IMR-90 (cell line): Measurements from ENCODE around the gene PEX11A. TPM values are rescaled to one million over a fixed set of nuclear protein-coding genes. Genes with fewer than 3 reads are reported as not detected.

Experiments used
- ATAC-seq: fragments of 200-7000 bp; cut with Tn5 transposase; 2 replicates; pipeline ENCODE4 v1.9.1; 2020; ENCODE audit warnings: low read depth, mild to moderate bottlenecking, moderate library complexity
- BruUV-seq: library from RNA; stranded (reverse); fragments of 400-500 nt; replicated peaks from 2 replicates; lab custom pipeline; 2021; lab: Mats Ljungman, UMichigan
- CTCF ChIA-PET: fragments of 300-600 bp; formaldehyde crosslinking; extraction: SDS; loops from one replicate; lab custom pipeline; 2021; ENCODE audit warnings: antibody characterized with exemption; lab: Yijun Ruan, JAX
- POLR2A ChIA-PET: fragments of 300-600 bp; sonication (Branson Sonifier 250); formaldehyde crosslinking; loops from one replicate; lab custom pipeline; 2022; ENCODE audit warnings: antibody characterized with exemption; ENCODE audit not compliant: unreplicated experiment; lab: Charles Lee
- DNase-seq: peaks from one replicate; pipeline ENCODE4 v3.0.0; 2013
- H2AFZ ChIP-seq: replicated peaks from 2 replicates; pipeline ENCODE3; 2013; ENCODE audit warnings: low read length, mild to moderate bottlenecking; ENCODE audit not compliant: poor library complexity
- H2AK5ac ChIP-seq: 2 replicates; pipeline ENCODE4 v1.6.1; 2013; ENCODE audit warnings: low read depth, low read length, inconsistent platforms
- H2AK9ac ChIP-seq: replicated peaks from 2 replicates; pipeline ENCODE3; 2013; ENCODE audit warnings: mild to moderate bottlenecking, low read depth, low read length, moderate library complexity; ENCODE audit not compliant: poor library complexity
- H2BK120ac ChIP-seq: 2 replicates; pipeline ENCODE4 v1.6.1; 2013; ENCODE audit warnings: low read depth, low read length, inconsistent platforms
- H2BK15ac ChIP-seq: 3 replicates; pipeline ENCODE4 v1.6.1; 2013; ENCODE audit warnings: low read depth, low read length, inconsistent platforms
- H2BK20ac ChIP-seq: 2 replicates; pipeline ENCODE4 v1.6.1; 2013; ENCODE audit warnings: low read depth, mild to moderate bottlenecking, inconsistent platforms, low read length, moderate library complexity
- H2BK5ac ChIP-seq: 2 replicates; pipeline ENCODE4 v1.6.1; 2013; ENCODE audit warnings: mild to moderate bottlenecking, low read depth, low read length, inconsistent platforms; ENCODE audit not compliant: poor library complexity, severe bottlenecking
- H3K14ac ChIP-seq: replicated peaks from 2 replicates; pipeline ENCODE4 v1.6.1; 2013; ENCODE audit warnings: low read depth, low read length, inconsistent platforms
- H3K18ac ChIP-seq: 2 replicates; pipeline ENCODE4 v1.6.1; 2013; ENCODE audit warnings: low read depth, low read length, control low read depth
- H3K23ac ChIP-seq: 2 replicates; pipeline ENCODE4 v1.6.1; 2013; ENCODE audit warnings: low read depth, low read length, inconsistent platforms
- H3K27ac ChIP-seq: 2 replicates; pipeline ENCODE4 v1.5.1; 2013; ENCODE audit warnings: mild to moderate bottlenecking, control low read depth, low read length; ENCODE audit not compliant: insufficient read depth
- H3K27me3 ChIP-seq: 2 replicates; pipeline ENCODE4 v1.6.1; 2013; ENCODE audit warnings: low read length; ENCODE audit not compliant: control insufficient read depth, insufficient read depth
- H3K36me3 ChIP-seq: 2 replicates; pipeline ENCODE4 v1.6.1; 2013; ENCODE audit warnings: low read length, mixed read lengths; ENCODE audit not compliant: control insufficient read depth, insufficient read depth
- H3K4ac ChIP-seq: 2 replicates; pipeline ENCODE4 v1.6.1; 2013; ENCODE audit warnings: low read depth, low read length, inconsistent platforms
- H3K4me1 ChIP-seq: 2 replicates; pipeline ENCODE4 v1.6.1; 2013; ENCODE audit warnings: low read length, mixed read lengths; ENCODE audit not compliant: control insufficient read depth, insufficient read depth
- H3K4me2 ChIP-seq: 2 replicates; pipeline ENCODE4 v1.6.1; 2013; ENCODE audit warnings: low read depth, mild to moderate bottlenecking, control low read depth, low read length, moderate library complexity
- H3K4me3 ChIP-seq: 2 replicates; pipeline ENCODE4 v1.5.1; 2013; ENCODE audit warnings: low read depth, mild to moderate bottlenecking, control low read depth, low read length, moderate library complexity; ENCODE audit not compliant: insufficient read depth
- H3K56ac ChIP-seq: 2 replicates; pipeline ENCODE4 v1.6.1; 2013; ENCODE audit warnings: low read length, inconsistent platforms; ENCODE audit not compliant: insufficient read depth; ENCODE audit errors: extremely low read depth
- H3K79me1 ChIP-seq, 2 experiments: 2 replicates each; pipeline ENCODE4 v1.6.1; 2013; ENCODE audit warnings: low read length in 2 of 2, inconsistent platforms in 1 of 2, low read depth in 1 of 2
- H3K9ac ChIP-seq: 2 replicates; pipeline ENCODE4 v1.6.1; 2013; ENCODE audit warnings: low read depth, low read length, control low read depth
- H3K9me1 ChIP-seq: 2 replicates; pipeline ENCODE4 v1.6.1; 2013; ENCODE audit warnings: low read length, inconsistent platforms; ENCODE audit not compliant: insufficient read depth
- H3K9me3 ChIP-seq: 2 replicates; pipeline ENCODE4 v1.6.1; 2013; ENCODE audit warnings: low read length; ENCODE audit not compliant: control insufficient read depth, insufficient read depth
- H4K20me1 ChIP-seq: 2 replicates; pipeline ENCODE4 v1.6.1; 2013; ENCODE audit warnings: low read length, inconsistent platforms; ENCODE audit not compliant: insufficient read depth
- H4K5ac ChIP-seq: 2 replicates; pipeline ENCODE4 v1.6.1; 2013; ENCODE audit warnings: mild to moderate bottlenecking, low read depth, low read length, control low read depth
- H4K8ac ChIP-seq, 2 experiments: 2 replicates each; pipeline ENCODE4 v1.6.1; 2013; ENCODE audit warnings: low read depth in 2 of 2, low read length in 2 of 2, control low read depth in 1 of 2, inconsistent platforms in 1 of 2
- H4K91ac ChIP-seq: 2 replicates; pipeline ENCODE4 v1.6.1; 2013; ENCODE audit warnings: low read depth, low read length, inconsistent platforms; ENCODE audit not compliant: insufficient read depth
- CTCF ChIP-seq: conservative IDR thresholded peaks from 2 replicates; pipeline ENCODE4 v1.5.1; 2012; ENCODE audit warnings: mild to moderate bottlenecking, low read depth, low read length, improper control_type of control experiment
- FOS ChIP-seq: fragments of 150-350 bp; IDR thresholded peaks from 2 replicates; pipeline ENCODE4 v1.6.1; 2016; ENCODE audit warnings: low read depth, low read length
- MAFK ChIP-seq: IDR thresholded peaks from 2 replicates; pipeline ENCODE4 v1.6.1; 2012; ENCODE audit warnings: low read depth, low read length, improper control_type of control experiment
- MXI1 ChIP-seq: IDR thresholded peaks from 2 replicates; pipeline ENCODE4 v1.6.1; 2012; ENCODE audit warnings: low read depth, mild to moderate bottlenecking, low read length, moderate library complexity, borderline replicate concordance
- NFE2L2 ChIP-seq: fragments of 150-350 bp; IDR thresholded peaks from 2 replicates; pipeline ENCODE4 v1.6.1; 2016; ENCODE audit warnings: low read depth, mild to moderate bottlenecking, low read length
- RAD21 ChIP-seq: IDR thresholded peaks from 2 replicates; pipeline ENCODE4 v1.6.1; 2012; ENCODE audit warnings: low read length, improper control_type of control experiment
- RCOR1 ChIP-seq: IDR thresholded peaks from 2 replicates; pipeline ENCODE4 v1.6.1; 2012; ENCODE audit warnings: mild to moderate bottlenecking, low read length, improper control_type of control experiment; ENCODE audit not compliant: insufficient replicate concordance
- RFX5 ChIP-seq: IDR thresholded peaks from 2 replicates; pipeline ENCODE4 v1.8.0; 2012; ENCODE audit warnings: low read depth, mild to moderate bottlenecking, low read length, moderate library complexity
- SMC3 ChIP-seq: fragments of 150-350 bp; IDR thresholded peaks from 2 replicates; pipeline ENCODE4 v1.6.1; 2016; ENCODE audit warnings: low read depth, mild to moderate bottlenecking, antibody characterized with exemption, low read length, moderate library complexity
- WGBS, 2 experiments: methylation state at CpG; one replicate each; pipeline versions ENCODE4 v1.1.5 to v1.1.7; 2013; ENCODE audit warnings: missing lambda C conversion rate in 2 of 2; ENCODE audit not compliant: insufficient read length in 1 of 2; ENCODE audit errors: extremely low coverage in 2 of 2; 5-methylcytosine and 5-hydroxymethylcytosine counted together
- dilution Hi-C: fragments of 300-500 bp; cut with HindIII; formaldehyde crosslinking; loops from one replicate; pipeline ENCODE4 v1.14.3; 2018; ENCODE audit warnings: low sequenced_read_pairs; ENCODE audit not compliant: unreplicated experiment
- in situ Hi-C: fragments of 300-500 bp; cut with MboI; formaldehyde crosslinking; loops from 3 replicates; pipeline ENCODE4 v1.14.3; 2019; ENCODE audit warnings: low sequenced_read_pairs, inconsistent platforms, mixed read lengths
- intact Hi-C: fragments of 100-400 bp; cut with micrococcal nuclease; formaldehyde crosslinking; loops from 2 replicates; pipeline ENCODE4 v1.10.0; 2022
- polyA plus RNA-seq, 3 experiments: library from polyadenylated mRNA; depleted of rRNA; stranded (reverse); fragments of >200 nt; gene quantifications; 2 replicates each; pipeline ENCODE4 v1.2.3, GENCODE V29; 2012; ENCODE audit warnings: low replicate concordance in 1 of 3
- total RNA-seq: library from RNA; depleted of rRNA; stranded (reverse); fragments of >200 nt; gene quantifications from 2 replicates; pipeline ENCODE4 v1.2.3, GENCODE V29; 2012

The PEX11A gene
- total and polyA plus RNA-seq, 2 of the 4 experiments (the other 2 are of a cell fraction) = 4.2 to 10.2 TPM

- H3K14ac ChIP-seq = no peak overlapping the region; the same call in 1 of the 2 replicates
- no peak overlapping the region for H2BK20ac ChIP-seq
- intact Hi-C loops (loop anchor here (1.0 to 5.0 kb wide), 5 partner anchors 88 to 347 kb away; no protein-coding TSS in a partner anchor), dilution Hi-C loops (no loop called here), in situ Hi-C loops (no loop called here)
- no peak overlapping the region for H4K91ac ChIP-seq
- no peak overlapping the region for H2BK5ac ChIP-seq
- H3K4me1 ChIP-seq = no peaks in the 10 kb centered on the region
- no peaks in the 10 kb centered on the region for H3K36me3 ChIP-seq
- H3K27me3 ChIP-seq = peaks cover 39% of the 10 kb centered on the region
- H3K18ac ChIP-seq = no peak overlapping the region
- ATAC-seq (peak; percentile 95), DNase-seq (peak; percentile 71)
- H3K79me1 ChIP-seq = no peaks in the 10 kb centered on the region
- ChIA-PET CTCF (interaction anchor here (0.6 to 1.6 kb wide), 9 partner anchors 8 to 151 kb away, joined by 3 to 17 read pairs (median 3); partner anchors contain the start of gene MESP1), POLR2A (no interaction called here)
- no peaks in the 10 kb centered on the region for H4K20me1 ChIP-seq
- H2AK9ac ChIP-seq = peak overlapping the region; percentile 94
- BruUV-seq = no TSS peak
- no peak overlapping the region for H2BK15ac ChIP-seq
- no peak overlapping the region for H3K56ac ChIP-seq
- H2BK120ac ChIP-seq = no peak overlapping the region
- H3K23ac ChIP-seq = no peak overlapping the region
- H3K9ac ChIP-seq = no peak overlapping the region
- no peak overlapping the region for H3K27ac ChIP-seq
- no peaks in the 10 kb centered on the region for H3K9me1 ChIP-seq
- TF ChIP-seq RAD21 (peak; percentile 84), MXI1 (no peak), MAFK (no peak), FOS (no peak), RFX5 (no peak), RCOR1 (no peak), SMC3 (peak; percentile 66), NFE2L2 (no peak), CTCF (peak; percentile 89)
- H3K4ac ChIP-seq = no peak overlapping the region
- no peak overlapping the region for H3K4me2 ChIP-seq
- peak overlapping the region in 1 of 2 experiments; percentile 49; a peak in 1 of 4 replicates for H4K8ac ChIP-seq
- no peak overlapping the region for H2AK5ac ChIP-seq
- H4K5ac ChIP-seq = no peak overlapping the region
- no peaks in the 10 kb centered on the region for H3K9me3 ChIP-seq
- H2AFZ ChIP-seq = peak overlapping the region; percentile 91
- 0% methylated on average over 2 of the region's 8 CpGs; no CpG with 5 or more reads in 1 of the 2 experiments for WGBS, 2 experiments
- no peak overlapping the region for H3K4me3 ChIP-seq
Observed at GRCh38 chr15:89740137-89740536, 49.6 kb upstream of the PEX11A start.
